Fibroblast of pulmonary artery (primary cell): Measurements from ENCODE around the gene MAN1A1.
A peak's percentile ranks its signal among the peaks of the same experiment; 100 is the strongest.
"Not testable (repeated sequence)": the region's sequence is repeated elsewhere in the genome, so short reads cannot be mapped to it uniquely, and the experiment has no call there.

ENCODE experiments used
- DNase-seq: peaks from one replicate; pipeline ENCODE4 v3.0.0-alpha.2; 2010; ENCODE audit warnings: low read depth
- H3K4me3 ChIP-seq: replicated peaks from 2 replicates; pipeline ENCODE4 v1.5.1; 2011; ENCODE audit warnings: low read depth, mild to moderate bottlenecking, control low read depth, low read length, moderate library complexity
- CTCF ChIP-seq: IDR thresholded peaks from 2 replicates; pipeline ENCODE4 v1.5.1; 2011; ENCODE audit warnings: mild to moderate bottlenecking, control low read depth, low read length, inconsistent platforms; ENCODE audit errors: missing control alignments

Gene MAN1A1

GRCh38 chr6:119162134-119162775 is 187.3 kb downstream of the MAN1A1 start:
- H3K4me3 ChIP-seq, result no peak overlapping the region
- no peak for TF ChIP-seq CTCF
- no peak for DNase-seq

GRCh38 chr6:119161438-119161837 is 188.1 kb downstream of the MAN1A1 start:
- no peak for DNase-seq
- no peak overlapping the region for H3K4me3 ChIP-seq
- TF ChIP-seq CTCF, result no peak

- no peak overlapping the region for H3K4me3 ChIP-seq
- DNase-seq, result no peak
- TF ChIP-seq CTCF, result no peak
Observed at GRCh38 chr6:119160911-119161310, 188.7 kb downstream of the MAN1A1 start.

GRCh38 chr6:119158057-119158848 is 191.3 kb downstream of the MAN1A1 start:
- peak; percentile 59 for DNase-seq
- no peak for TF ChIP-seq CTCF
- no peak overlapping the region for H3K4me3 ChIP-seq

GRCh38 chr6:119157506-119157815 is 192.1 kb downstream of the MAN1A1 start:
- DNase-seq, result no peak
- no peak for TF ChIP-seq CTCF

GRCh38 chr6:119156757-119157505 is 192.6 kb downstream of the MAN1A1 start:
- DNase-seq, result no peak

More at GRCh38 chr6:119157506-119157815, 192.1 kb downstream of the MAN1A1 start:
- no peak overlapping the region for H3K4me3 ChIP-seq

GRCh38 chr6:119156082-119156481 is 193.5 kb downstream of the MAN1A1 start:
- H3K4me3 ChIP-seq, result not testable (repeated sequence)

More at GRCh38 chr6:119156757-119157505, 192.6 kb downstream of the MAN1A1 start:
- TF ChIP-seq CTCF, result no peak
- H3K4me3 ChIP-seq, result no peak overlapping the region

More at GRCh38 chr6:119156082-119156481, 193.5 kb downstream of the MAN1A1 start:
- DNase-seq, result not testable (repeated sequence)
